Activated naive CD4-positive, alpha-beta T cell treated with Interleukin-2 at 50 U/mL for 16 hours (primary cell): Measurements from ENCODE around the gene CCDC69.
A peak's percentile ranks its signal among the peaks of the same experiment; 100 is the strongest.
"Not testable (repeated sequence)": the region's sequence is repeated elsewhere in the genome, so short reads cannot be mapped to it uniquely, and the experiment has no call there.

Experiments used
- DNase-seq: peaks from one replicate; pipeline ENCODE4 v3.0.0-alpha.2; 2020

Gene CCDC69, protein sequence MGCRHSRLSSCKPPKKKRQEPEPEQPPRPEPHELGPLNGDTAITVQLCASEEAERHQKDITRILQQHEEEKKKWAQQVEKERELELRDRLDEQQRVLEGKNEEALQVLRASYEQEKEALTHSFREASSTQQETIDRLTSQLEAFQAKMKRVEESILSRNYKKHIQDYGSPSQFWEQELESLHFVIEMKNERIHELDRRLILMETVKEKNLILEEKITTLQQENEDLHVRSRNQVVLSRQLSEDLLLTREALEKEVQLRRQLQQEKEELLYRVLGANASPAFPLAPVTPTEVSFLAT

DNA sequence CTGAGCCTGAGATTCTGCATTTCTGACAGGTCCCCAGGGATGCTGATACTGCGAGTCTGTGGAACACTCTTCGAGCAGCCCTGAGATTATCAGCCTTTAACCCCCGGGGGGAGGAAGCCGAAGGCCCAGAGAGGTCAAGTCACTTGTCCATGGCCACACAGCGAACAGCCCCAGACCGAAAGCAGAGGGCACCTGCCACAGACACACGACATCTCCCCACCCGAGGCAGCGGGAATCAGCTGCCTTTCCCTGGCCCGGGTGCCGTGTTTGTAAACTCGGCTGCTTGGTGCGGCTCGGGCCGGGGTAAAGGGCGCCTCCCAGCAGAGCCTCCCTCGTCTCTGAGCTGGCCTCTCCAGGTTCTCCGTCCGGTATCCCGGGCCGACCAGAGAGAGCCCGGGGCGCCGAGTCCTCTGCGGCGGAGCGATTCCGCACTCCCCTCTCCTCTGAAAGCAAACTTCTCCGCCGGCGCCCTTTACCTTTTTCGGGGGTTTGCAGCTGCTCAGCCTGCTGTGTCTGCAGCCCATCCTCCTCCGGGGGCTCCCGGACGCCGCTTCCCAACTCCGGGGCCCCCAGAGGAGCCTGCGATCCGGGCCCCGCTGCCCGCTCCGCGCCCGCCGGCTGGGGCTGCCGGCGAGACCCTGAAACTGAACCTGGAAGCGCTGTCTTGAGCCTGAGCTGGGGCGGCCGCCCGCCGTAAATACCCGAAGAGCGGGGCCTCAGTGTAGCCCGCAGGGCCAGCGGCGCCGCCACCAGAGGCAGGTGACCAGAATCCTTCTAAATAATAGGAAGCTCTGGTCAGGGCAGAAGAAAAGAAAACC is at the start of gene CCDC69:
TSS of gene CCDC69 (minus strand) at position 646 of the 818 bp plus-strand sequence. CDS start at position 524, 122 bp downstream.
- DNase-seq = peak; percentile 65

DNA sequence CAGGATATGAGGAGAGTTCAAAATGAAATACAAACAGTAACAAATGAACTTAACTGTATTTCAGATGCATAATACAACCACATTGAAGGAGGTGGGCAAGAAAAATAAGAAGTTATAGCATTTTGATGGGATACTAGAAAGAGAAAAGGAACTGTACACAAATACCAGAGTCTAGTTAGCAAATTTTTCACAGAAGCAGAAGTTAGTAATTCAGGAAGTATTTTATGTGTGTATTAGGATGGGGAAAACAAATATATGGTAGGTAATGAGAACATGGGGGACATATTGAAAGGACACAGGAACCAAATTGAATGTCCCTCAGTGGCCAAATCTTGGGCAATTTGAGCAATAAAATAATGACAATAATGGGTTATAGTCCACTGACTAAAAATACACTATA is 47.4 kb upstream of the CCDC69 start:
- DNase-seq = no peak

DNA sequence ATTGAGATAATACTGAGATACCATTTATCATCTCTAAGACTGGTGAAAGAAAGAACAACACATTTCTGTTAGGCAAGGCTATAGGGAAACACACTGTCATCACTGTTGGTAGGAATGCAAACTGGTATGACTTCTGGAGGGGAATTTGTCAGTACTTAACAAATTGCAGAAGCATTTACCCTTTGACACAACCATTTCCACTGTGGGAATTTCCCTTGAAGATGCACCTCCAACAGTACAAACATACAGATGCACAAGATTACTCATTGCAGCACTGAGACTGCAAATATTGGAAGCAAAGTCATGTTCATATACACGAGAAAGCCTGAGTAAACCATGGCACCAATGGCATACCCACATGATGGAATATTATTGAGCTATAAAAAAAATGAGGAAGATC is 46.7 kb upstream of the CCDC69 start:
- no peak for DNase-seq

DNA sequence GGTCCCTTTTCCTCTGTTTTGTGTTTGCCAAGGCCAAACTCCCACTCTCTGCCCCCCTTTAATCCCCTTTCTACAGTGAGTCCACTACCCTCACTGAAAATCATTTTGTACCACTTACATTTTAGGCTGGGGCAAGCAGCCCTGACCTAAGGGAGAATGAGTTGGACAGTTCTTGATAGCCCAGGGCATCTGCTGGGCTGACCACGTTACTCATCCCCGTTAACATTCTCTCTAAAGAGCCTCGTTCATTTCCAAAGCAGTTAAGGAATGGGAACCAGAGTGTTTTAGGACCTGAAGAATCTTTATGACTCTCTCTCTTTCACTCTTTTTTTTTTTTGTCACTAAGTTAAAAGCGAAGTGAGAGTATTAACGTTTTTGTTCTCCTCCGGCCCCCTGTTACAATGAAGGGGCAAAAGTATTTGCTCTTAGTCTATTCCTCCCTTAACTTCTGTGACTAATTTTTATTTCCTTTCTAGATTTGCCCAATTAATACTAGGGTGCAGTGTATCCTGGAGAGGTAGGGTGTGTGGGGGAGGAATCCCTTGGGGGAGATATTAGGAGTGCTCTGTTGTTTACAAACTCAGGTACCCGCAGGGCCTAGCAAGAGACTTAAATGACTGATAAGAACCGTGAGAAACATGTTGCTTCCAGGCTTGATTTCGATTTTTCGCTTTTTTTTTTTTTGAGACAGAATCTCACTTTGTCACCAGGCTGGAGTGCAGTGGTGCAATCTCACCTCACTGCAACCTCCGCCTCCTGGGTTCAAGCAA is 43.8 kb upstream of the CCDC69 start:
- DNase-seq = no peak

DNA sequence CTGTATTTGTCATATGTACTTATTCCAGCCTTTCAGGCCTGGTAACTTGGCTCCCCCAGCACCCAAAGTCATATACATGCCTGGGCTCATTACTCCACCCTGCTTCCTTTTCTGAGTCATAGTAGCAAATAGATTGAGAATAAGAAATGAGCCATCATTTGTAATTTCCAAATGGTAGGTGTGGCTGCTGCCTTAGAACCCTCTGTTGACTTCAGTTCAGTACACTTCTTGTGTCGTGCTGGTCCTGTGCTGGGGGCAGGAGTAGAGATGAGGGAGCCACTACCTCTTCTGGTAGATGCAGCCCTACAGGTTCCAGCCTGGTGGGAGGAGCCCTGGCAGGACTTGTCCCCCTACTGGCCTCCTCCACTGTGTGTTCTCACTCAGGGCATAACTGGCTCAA is 40.2 kb upstream of the CCDC69 start:
- peak; percentile 17 for DNase-seq

DNA sequence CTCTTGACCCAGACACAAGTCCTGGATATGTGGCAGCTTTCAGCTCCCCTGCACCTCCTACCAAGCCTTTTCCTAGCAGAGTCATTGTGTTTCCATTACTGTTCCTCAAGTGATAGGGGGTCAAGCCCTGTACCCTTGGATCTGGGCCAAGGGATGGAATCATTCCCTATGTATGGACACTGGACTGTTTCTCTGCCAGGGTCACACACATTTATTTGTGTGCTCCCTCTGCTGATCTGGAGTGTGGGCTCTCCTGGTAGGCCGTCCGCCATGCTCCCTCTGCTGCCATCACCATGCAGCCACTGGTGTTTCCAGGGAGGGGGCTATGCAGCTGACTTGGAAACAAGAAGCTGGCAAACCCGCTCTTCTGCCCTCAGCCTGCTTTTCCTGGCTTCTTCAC is 38.6 kb upstream of the CCDC69 start:
- no peak for DNase-seq

DNA sequence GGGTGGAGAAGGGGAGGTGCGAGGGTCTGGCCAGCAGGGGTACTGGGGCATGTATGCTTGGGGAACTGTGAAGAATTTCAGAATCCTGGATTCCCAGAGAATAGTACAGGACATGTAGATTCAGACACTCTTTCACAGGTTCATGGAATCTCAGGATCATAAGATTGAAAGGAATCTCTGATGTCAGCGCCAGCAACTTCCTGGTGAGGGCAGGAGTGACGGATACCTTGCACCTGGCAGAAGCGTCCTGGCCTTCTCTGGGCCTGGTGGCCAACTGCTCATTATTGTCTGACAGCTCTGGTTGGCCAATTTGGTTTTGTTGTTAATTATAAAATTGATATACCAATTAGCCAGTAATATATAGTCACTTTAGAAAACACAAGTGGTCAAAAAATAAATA is 36.0 kb upstream of the CCDC69 start:
- DNase-seq = no peak

DNA sequence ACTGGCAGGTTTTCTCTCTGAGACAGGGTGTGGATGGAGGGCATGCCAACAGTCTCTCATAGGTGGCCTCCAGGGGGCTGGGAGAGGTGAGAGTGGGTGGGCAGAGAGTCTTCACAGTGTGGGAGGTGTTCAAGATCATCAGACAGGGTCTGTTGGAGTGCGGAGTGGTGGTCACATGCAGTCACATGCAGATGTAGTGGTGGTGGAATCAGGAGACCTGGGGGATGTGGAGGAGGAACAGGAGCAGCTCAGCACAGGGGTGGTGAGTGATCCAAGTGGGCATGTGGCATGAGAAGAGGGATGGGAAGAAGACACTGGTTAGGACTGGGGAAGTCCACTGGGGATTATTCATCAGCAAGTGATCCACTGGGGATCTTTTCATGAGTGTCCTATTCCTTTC is 34.9 kb upstream of the CCDC69 start:
- DNase-seq = no peak

DNA sequence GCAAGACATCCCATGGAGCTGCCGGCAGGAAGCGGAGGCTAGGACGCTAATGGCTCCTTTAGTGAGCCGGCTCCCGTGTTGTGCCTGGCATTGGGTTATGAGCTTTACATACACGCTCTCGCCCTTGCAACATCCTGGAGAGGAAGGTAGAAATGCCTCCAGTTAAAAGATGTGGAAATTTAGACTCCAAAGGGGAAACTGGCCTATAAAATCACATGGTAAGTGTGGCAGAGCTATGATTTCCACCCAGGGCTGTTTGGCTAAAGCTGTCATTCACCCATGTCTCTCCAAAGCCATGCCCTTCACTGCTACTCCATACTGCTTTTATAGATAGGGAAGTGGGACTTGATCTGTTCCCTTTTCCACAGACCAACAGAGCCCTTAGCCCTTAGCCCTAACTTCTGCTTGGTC is 34.3 kb upstream of the CCDC69 start:
- no peak for DNase-seq

DNA sequence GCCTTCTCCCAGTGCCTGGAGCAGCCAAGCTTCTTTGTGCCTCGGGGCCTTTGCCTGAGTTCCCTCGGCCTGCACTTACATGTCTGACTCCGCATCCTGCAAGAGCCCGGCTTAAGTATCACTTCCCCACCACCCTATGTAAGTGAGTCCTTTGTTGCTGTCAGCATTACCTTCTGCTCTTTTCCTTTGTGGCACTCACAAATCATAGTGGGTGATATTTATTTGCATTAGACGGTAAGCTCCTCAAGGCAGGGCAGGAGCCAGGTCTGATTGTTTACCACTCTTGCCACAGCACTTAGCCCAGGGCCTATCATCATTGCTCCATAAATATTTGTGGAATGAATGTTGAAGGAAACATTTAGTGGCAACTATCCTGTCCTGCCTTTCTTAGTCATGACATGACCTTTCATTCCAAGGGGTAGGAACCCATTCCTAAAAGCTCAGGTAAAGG is 33.9 kb upstream of the CCDC69 start:
- no peak for DNase-seq

DNA sequence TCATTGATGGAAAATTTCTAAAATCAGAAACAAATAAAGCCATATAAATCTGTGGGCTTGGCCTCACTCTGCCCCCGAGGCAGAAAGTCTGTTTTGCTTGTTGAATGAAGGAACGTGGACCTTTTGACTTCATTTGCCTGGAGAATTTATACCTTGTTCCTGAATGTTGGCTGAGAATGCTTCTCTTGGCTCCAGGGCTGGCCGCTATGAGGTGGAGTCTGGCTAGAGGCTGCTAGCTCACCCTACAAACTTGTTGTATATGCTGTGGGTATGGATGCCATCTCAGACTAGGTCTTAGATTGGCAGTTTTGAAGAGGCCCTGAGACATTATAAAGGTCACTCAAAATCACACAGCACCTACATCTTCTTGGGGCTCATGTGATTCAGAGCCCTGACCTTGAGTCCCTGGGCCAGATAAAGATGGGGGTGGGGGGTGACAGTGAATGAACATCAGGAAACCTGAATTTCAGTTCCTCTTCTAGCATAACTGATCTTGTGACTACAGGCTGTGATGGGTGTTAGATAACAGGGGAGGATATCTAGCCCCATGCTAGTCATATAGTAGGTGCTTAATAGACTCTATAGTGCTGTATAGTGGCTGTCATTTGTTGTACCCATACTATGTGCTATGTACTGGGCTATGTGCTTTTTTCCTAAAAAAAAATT is 31.9 kb upstream of the CCDC69 start:
- DNase-seq = no peak

DNA sequence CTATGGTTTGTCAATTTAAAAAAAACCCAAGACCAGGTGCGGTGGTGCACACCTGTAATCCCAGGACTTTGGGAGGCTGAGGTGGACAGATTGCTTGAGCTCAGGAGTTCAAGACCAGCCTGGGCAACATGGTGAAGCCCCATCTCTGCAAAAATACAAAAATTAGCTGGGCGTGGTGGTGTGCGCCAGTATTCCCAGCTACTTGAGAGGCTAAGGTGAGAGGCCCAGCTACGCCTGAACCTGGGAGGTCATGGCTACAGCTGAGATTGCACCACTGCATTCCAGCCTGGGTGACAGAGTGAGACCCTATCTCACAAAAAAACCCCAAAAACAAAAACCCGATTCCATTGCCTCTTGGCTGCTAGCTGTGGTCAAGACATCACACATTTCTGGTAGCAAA is 31.1 kb upstream of the CCDC69 start:
- not testable (repeated sequence) for DNase-seq

DNA sequence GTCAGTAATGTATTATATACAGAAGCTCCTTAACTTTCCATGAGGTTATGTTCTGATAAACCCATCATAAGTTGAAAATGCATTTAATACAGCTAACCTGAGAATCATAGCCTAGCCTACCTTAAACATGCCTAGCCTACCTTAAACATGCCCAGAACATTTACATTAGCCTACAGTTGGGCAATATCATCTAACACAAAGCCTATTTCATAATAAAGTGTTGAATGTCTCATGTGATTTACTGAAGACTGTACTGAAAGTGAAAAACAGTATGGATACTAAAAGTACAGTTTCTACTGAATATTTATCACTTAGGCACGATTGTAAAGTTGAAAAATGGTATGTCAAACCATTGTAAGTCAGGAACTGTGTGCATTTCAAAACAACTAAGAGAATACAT is 30.7 kb upstream of the CCDC69 start:
- no peak for DNase-seq

DNA sequence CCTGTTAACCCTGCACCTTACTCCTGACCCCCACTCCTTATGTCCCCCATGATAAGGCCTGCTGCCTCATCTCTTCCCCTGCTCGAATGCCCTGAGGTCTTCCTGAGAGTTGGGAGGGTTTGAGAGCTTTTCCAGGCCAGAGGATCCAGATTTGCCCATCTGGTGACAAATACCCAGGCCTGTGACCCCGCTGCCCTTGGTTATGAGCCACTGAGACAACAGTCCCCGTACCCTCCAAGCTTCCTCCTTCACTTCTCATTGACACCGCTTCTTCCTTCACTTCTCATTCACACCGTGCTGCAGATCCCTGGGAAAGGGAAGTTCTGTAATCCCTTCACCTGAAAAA is 29.7 kb upstream of the CCDC69 start:
- DNase-seq = no peak

DNA sequence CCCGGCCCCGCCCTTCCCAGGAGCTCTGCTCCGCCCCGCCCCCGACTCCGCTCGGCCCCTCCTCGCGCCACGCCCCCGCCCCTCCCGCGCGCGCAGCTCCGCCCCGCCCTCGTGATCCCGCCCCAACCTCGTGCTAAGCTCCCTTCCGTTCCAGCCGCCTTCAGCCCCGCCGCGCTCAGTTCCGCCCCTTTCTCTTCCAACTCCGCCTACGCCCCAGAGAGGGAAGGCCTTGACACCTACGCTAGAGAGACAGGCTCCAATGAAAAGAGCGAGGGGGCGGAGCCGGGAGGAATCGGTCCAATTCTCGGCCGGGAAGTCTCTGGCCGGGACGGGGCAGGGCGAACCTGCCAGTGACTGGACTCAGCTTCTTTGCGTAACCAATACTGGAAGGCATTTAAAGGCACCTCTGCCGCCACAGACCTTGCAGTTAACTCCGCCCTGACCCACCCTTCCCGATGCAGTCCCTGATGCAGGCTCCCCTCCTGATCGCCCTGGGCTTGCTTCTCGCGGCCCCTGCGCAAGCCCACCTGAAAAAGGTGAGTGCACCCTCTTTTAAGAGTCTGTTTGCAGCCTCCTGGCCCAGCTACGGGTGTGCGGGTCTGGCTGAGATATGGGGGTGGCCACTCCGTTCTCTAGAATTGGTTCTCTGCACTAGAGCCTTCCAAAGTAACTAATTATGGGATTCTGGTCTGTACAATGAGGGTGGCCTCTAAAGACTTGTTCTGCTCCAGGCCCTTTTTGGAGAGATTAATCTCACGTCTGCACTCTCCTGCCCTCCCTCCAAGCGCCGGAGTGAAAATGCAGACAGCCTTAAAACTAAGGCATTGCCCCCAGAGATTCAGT is 29.1 kb upstream of the CCDC69 start, which contains the start of gene GM2A:
TSS of gene GM2A (plus strand) at position 424 of the 843 bp plus-strand sequence. CDS start at position 456, 32 bp downstream.
- DNase-seq = peak; percentile 98

DNA sequence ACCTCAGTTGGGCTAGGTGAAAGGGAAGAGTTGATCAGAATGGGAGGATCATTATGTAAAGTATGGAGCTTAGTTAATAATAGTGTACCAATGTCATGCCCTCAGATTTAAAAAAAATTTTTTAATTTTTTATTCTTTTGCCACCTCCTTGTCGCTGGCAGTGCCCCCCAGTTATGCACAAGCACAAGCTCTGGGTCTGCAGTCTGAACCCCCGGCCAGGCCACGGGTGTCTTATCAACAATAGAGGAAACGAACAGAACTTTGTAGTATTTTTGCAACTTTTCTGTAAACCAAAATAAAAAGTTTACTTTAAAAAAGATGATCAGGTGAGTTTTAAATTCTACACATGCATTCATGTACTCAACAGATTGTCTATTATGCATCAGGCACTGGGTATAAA is 27.7 kb upstream of the CCDC69 start:
- DNase-seq = no peak

DNA sequence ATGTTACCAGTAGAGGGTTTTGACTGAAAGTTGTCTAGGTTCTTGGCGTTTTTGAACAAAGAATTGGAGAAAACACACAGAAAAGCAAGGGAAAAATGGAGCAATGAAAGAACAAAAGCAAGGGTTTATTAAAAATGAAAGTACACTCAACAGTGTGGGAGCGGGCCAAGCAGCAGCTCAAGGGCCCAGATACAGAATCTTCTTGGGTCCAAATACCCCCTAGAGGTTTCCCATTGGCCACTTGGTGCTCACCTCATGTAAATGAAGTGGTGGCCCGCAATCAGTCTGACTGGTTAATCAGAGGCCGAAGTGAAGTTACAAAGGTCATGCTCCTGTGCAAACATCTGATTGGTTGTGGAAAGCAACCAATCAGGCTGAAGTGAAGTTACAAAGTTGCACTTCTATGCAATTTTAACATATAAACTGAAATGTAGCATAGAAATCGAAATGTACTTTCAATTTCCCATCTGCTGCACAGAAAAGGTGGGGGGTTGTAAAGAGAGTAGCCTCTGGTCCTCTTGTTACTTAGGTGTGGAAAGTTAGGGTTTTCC is 27.2 kb upstream of the CCDC69 start:
- DNase-seq = peak; percentile 62

DNA sequence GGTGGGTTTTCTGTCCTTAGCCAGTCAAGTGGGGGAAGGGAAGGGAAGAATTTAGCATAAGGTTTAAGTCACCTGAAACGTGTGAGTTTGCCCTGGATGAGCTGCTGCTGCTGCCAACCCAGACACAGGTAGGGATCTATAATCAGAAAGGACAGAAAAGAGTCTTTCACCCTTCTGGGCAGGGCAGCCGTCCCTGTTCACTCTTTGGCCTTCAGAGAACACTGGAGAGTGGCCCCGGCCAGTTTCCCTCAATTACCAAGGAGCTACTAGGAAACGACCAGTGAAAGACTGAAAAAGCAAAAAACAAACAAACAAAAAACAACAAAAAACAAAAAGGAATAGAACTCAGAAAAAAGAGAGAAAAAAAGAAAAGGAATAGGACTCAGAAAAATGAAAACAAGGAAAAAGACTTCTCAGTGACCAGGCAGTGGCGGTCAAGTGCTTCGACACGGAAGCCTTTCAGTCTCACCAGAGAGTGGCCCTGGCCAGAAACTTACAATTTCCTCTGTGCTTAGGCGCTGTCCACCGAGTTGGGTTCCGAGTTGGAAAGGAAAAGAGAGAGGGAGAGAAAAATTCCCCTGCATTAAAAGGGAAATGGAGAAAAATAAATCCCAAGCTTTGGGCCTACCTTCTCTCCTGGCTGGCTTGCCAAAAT is 26.6 kb upstream of the CCDC69 start:
- DNase-seq = no peak

DNA sequence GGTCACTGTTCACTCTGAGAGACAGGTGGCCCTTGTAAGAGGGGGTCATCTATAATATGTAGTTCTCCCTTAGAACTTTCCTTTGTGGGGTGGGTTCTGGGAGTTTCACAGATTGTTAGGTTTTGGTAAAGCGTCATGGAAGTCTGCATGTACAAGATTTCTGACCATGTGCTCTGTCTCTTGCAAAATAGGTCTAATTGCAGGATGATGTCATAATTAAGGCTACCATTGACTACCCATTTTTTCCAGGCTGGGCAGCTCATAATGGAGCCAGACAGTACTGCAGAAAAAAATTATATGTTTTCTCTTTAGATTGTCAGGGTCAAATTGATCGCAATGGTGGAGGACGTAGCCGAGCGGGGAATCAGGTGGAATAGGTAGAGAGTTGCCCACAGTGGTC is 25.4 kb upstream of the CCDC69 start:
- DNase-seq = no peak

DNA sequence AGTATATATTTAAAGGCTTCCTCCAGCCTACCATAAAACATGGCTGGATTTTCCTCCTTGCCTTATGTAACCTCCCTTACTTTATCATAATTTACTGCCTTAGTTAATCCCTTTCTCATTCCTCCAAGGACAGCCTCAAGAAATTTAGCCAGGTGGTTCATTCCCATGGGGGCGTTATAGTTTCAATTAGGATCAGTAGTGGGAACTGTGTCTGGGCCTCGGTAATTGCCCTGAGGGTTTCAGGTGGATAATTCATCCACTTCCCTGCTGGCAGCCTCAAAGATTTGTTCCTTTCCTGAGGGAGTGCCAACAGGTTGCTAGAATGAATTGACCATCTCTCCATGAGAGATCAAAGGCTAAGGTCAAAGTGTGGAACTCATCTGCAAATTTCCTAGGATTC is 24.8 kb upstream of the CCDC69 start:
- DNase-seq = no peak

DNA sequence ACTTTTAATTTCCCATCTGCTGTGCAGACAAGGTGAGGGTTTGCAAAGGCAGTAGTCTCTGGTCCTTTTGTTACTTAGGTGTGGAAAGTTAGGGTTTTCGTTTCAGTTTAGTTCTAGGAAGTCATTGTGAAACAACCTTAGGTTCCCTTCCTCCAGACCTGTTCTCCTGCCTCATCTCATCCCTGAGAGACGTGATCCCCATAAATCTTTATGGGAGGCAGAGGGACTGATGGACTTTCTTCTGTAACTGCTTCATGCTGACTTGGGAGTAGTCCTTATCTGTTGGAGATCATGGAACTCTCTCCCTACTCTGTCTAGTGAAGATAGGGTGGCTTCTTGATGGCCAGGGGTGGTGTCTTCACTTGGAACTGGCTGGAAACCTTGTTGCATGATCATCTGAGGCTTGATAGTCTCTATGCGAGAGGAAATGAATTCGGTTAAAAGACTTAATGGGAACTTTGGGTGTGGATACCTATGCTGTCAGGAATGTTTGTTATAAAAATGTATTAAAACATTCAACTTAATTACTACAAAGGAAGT is 21.9 kb upstream of the CCDC69 start:
- DNase-seq = no peak
